HepG2 (cell line): ENCODE measurements around the gene SIRT7. TPM values are rescaled to one million over a fixed set of nuclear protein-coding genes. Genes with fewer than 3 reads are reported as not detected.
A peak's percentile ranks its signal among the peaks of the same experiment; 100 is the strongest.

Experiments used
- ATF7 ChIP-seq, 2 experiments: fragments of 450-650 bp in 1 of 2; sonication (generic) in 1 of 2; formaldehyde crosslinking in 1 of 2; IDR thresholded peaks; 2 replicates each; pipeline versions ENCODE4 v1.4.0 to v1.6.1; 2016 to 2020; ENCODE audit warnings: antibody characterized with exemption in 1 of 2, mild to moderate bottlenecking in 1 of 2, missing genetic modification reagents in 1 of 2
- BRD4 ChIP-seq: sonication (generic); formaldehyde crosslinking; IDR thresholded peaks from 2 replicates; pipeline ENCODE4 v1.4.0; 2020; ENCODE audit warnings: missing genetic modification reagents
- EED ChIP-seq: sonication (generic); formaldehyde crosslinking; IDR thresholded peaks from 2 replicates; pipeline ENCODE4 v1.5.0; 2020; ENCODE audit warnings: mild to moderate bottlenecking, missing genetic modification reagents
- FIP1L1 ChIP-seq: fragments of 200-400 bp; formaldehyde crosslinking; IDR thresholded peaks from 2 replicates; pipeline ENCODE4 v1.6.1; 2018; ENCODE audit warnings: low read depth, mild to moderate bottlenecking, low read length, moderate library complexity, borderline replicate concordance; ENCODE audit not compliant: insufficient read depth
- FOXO1 ChIP-seq: sonication (generic); formaldehyde crosslinking; IDR thresholded peaks from 2 replicates; pipeline ENCODE4 v1.4.0; 2020; ENCODE audit warnings: missing genetic modification reagents
- ONECUT2 ChIP-seq: sonication (generic); formaldehyde crosslinking; IDR thresholded peaks from 2 replicates; pipeline ENCODE4 v1.4.0; 2020; ENCODE audit warnings: missing genetic modification reagents
- RFXAP ChIP-seq: sonication (generic); formaldehyde crosslinking; IDR thresholded peaks from 2 replicates; pipeline ENCODE4 v1.4.0; 2020; ENCODE audit warnings: missing genetic modification reagents, borderline replicate concordance
- SPEN ChIP-seq: sonication (generic); formaldehyde crosslinking; IDR thresholded peaks from 2 replicates; pipeline ENCODE4 v1.5.1; 2020; ENCODE audit warnings: low read depth, mild to moderate bottlenecking, missing genetic modification reagents
- ZNF180 ChIP-seq: sonication (generic); formaldehyde crosslinking; IDR thresholded peaks from 2 replicates; pipeline ENCODE4 v1.4.0; 2020; ENCODE audit warnings: low read depth, missing genetic modification reagents, borderline replicate concordance
- ZNF44 ChIP-seq: sonication (generic); formaldehyde crosslinking; IDR thresholded peaks from 2 replicates; pipeline ENCODE4 v1.5.1; 2020; ENCODE audit warnings: mild to moderate bottlenecking, missing genetic modification reagents
- ZNF552 ChIP-seq: sonication (generic); formaldehyde crosslinking; IDR thresholded peaks from 2 replicates; pipeline ENCODE4 v1.9.0; 2022; ENCODE audit warnings: missing genetic modification reagents, mild to moderate bottlenecking, borderline replicate concordance
- ZNF772 ChIP-seq: sonication (generic); formaldehyde crosslinking; IDR thresholded peaks from 2 replicates; pipeline ENCODE4 v1.5.0; 2020; ENCODE audit warnings: mild to moderate bottlenecking, missing genetic modification reagents
- ZNF816 ChIP-seq: sonication (generic); formaldehyde crosslinking; IDR thresholded peaks from 2 replicates; pipeline ENCODE4 v1.8.0; 2022; ENCODE audit warnings: missing genetic modification reagents, mild to moderate bottlenecking, borderline replicate concordance
- polyA plus RNA-seq, 8 experiments: library from polyadenylated mRNA; depleted of rRNA in 3 of 8; stranded (reverse) in 7 of 8; unstranded in 1 of 8; fragments of >200 nt; fragmentation: Illumina TruSeq in 4 of 8; extraction: Trizol in 4 of 8; gene quantifications; 2 replicates each; pipeline versions ENCODE4 v1.2.1 to v1.2.3, GENCODE V29; 2011 to 2016; ENCODE audit warnings: low read depth in 4 of 8, missing spikeins in 1 of 8, mixed read lengths in 1 of 8; ENCODE audit not compliant: insufficient read depth in 1 of 8
- total RNA-seq, 5 experiments: library from RNA; depleted of rRNA; stranded (reverse); fragments of >200 nt; fragmentation: Illumina TruSeq; extraction: Trizol; gene quantifications; 2 replicates each; pipeline ENCODE4 v1.2.3, GENCODE V29; 2016; ENCODE audit warnings: low read depth in 1 of 5
- TF ChIP-seq, protein P1 (sequence below), 2 experiments: fragments of 450-650 bp in 1 of 2; sonication (generic) in 1 of 2; formaldehyde crosslinking in 1 of 2; IDR thresholded peaks; 2 replicates each; pipeline versions ENCODE4 v1.6.1 to v1.8.0; 2016 to 2022; ENCODE audit warnings: antibody characterized with exemption in 1 of 2, mild to moderate bottlenecking in 1 of 2, missing genetic modification reagents in 1 of 2
- TF ChIP-seq, protein P2 (sequence below): sonication (generic); formaldehyde crosslinking; IDR thresholded peaks from 2 replicates; pipeline ENCODE4 v1.4.0; 2020; ENCODE audit warnings: missing genetic modification reagents
- TF ChIP-seq, protein P3 (sequence below): sonication (generic); formaldehyde crosslinking; IDR thresholded peaks from 2 replicates; pipeline ENCODE4 v1.4.0; 2020; ENCODE audit warnings: mild to moderate bottlenecking, low read depth, missing genetic modification reagents

The SIRT7 gene
- total and polyA plus RNA-seq, 2 of the 13 experiments (the other 11 are each of a cell fraction or from before 2014, with no cell fraction given): 8.3 to 24.8 TPM

DNA sequence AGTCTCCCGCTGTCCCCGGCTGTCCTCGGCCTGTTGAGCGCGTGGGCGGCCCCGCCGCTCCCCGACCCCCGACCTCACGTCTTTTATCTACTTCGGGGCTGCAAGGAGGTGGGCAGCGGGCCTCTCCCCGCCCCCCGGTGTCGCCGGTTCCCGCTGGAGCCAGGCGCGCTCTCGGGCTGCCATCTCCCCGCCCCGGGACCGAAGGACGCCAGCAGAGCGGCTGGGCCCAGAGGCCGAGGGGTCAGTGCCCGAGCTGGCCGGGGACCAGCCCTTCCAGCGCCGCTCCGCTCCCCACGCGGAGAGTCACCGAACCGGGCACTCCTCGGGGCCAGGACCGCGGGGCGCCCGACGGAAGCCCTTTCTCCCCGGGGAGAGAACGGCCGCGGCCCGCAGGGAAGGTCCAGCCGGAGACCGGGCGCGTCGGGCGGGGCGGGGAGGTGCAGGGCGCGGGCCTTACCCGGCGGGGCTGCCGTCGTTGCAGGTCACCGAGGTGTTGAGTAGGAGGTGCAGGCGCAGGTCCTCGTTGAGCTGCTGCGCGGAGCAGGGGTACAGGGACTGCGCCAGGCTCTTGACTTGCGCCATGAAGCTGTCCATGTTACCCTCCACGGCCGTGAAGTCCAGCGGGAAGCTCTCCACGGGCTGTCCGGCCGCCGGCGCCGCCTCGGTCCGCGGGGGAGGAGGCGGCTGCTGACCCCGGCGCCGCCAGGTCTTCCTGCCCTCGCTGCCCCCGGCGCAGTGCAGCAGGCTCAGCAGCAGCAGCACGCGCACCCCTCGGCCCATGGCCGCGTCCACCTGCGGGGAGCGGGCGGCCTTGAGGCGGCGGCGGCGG is 42.4 kb upstream of the SIRT7 start (continued):
- TF ChIP-seq ATF7 (IDR thresholded peaks at IDR 0.05) (no peak), ATF7 (CRISPR knock-in tag; IDR thresholded peaks at IDR 0.05) (0 out of 2 replicates have a peak, but pooled peaks have one; percentile 23), EED (CRISPR knock-in tag) (0 out of 2 replicates have a peak, but pooled peaks have one; percentile 39), FIP1L1 (0 out of 2 replicates have a peak, but pooled peaks have one; percentile 69), ZNF180 (no peak), ZNF44 (peak; percentile 70; the same call in 1 of the 2 replicates), ZNF552 (CRISPR knock-in tag) (0 out of 2 replicates have a peak, but pooled peaks have one; percentile 20), ONECUT2 (CRISPR knock-in tag) (no peak), SPEN (CRISPR knock-in tag) (peak; percentile 29), BRD4 (CRISPR knock-in tag) (peak; percentile 51; the same call in 1 of the 2 replicates), ZNF772 (peak; percentile 62; the same call in 1 of the 2 replicates), ZNF816 (0 out of 2 replicates have a peak, but pooled peaks have one; percentile 22), FOXO1 (CRISPR knock-in tag) (peak; percentile 1; the same call in 1 of the 2 replicates), RFXAP (peak; percentile 27; the same call in 1 of the 2 replicates)
- TF ChIP-seq, protein P1, sequence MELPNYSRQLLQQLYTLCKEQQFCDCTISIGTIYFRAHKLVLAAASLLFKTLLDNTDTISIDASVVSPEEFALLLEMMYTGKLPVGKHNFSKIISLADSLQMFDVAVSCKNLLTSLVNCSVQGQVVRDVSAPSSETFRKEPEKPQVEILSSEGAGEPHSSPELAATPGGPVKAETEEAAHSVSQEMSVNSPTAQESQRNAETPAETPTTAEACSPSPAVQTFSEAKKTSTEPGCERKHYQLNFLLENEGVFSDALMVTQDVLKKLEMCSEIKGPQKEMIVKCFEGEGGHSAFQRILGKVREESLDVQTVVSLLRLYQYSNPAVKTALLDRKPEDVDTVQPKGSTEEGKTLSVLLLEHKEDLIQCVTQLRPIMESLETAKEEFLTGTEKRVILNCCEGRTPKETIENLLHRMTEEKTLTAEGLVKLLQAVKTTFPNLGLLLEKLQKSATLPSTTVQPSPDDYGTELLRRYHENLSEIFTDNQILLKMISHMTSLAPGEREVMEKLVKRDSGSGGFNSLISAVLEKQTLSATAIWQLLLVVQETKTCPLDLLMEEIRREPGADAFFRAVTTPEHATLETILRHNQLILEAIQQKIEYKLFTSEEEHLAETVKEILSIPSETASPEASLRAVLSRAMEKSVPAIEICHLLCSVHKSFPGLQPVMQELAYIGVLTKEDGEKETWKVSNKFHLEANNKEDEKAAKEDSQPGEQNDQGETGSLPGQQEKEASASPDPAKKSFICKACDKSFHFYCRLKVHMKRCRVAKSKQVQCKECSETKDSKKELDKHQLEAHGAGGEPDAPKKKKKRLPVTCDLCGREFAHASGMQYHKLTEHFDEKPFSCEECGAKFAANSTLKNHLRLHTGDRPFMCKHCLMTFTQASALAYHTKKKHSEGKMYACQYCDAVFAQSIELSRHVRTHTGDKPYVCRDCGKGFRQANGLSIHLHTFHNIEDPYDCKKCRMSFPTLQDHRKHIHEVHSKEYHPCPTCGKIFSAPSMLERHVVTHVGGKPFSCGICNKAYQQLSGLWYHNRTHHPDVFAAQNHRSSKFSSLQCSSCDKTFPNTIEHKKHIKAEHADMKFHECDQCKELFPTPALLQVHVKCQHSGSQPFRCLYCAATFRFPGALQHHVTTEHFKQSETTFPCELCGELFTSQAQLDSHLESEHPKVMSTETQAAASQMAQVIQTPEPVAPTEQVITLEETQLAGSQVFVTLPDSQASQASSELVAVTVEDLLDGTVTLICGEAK (IDR thresholded peaks at IDR 0.05): no peak
- TF ChIP-seq, protein P1 (CRISPR knock-in tag; IDR thresholded peaks at IDR 0.05): peak; percentile 70; the same call in 1 of the 2 replicates
- TF ChIP-seq, protein P2, sequence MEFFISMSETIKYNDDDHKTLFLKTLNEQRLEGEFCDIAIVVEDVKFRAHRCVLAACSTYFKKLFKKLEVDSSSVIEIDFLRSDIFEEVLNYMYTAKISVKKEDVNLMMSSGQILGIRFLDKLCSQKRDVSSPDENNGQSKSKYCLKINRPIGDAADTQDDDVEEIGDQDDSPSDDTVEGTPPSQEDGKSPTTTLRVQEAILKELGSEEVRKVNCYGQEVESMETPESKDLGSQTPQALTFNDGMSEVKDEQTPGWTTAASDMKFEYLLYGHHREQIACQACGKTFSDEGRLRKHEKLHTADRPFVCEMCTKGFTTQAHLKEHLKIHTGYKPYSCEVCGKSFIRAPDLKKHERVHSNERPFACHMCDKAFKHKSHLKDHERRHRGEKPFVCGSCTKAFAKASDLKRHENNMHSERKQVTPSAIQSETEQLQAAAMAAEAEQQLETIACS (CRISPR knock-in tag): peak; percentile 54; the same call in 1 of the 2 replicates
- TF ChIP-seq, protein P3, sequence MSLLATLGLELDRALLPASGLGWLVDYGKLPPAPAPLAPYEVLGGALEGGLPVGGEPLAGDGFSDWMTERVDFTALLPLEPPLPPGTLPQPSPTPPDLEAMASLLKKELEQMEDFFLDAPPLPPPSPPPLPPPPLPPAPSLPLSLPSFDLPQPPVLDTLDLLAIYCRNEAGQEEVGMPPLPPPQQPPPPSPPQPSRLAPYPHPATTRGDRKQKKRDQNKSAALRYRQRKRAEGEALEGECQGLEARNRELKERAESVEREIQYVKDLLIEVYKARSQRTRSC (CRISPR knock-in tag): 0 out of 2 replicates have a peak, but pooled peaks have one; percentile 43
